ENCODE results near the gene UPB1. TPM values are rescaled to one million over a fixed set of nuclear protein-coding genes. Genes with fewer than 3 reads are reported as not detected.

Gene UPB1
- total RNA-seq, 1 donor from 2014 or later: 0.24 TPM

GRCh38 chr22:24460418-24461089 lies 34.6 kb upstream of the UPB1 start:
- Mint-ChIP-seq H3K9me3 (no peaks in the 10 kb centered on the region), H3K27me3 (no peaks in the 10 kb centered on the region), H3K36me3 (no peaks in the 10 kb centered on the region), H3K4me1 (ENCODE audit: unreplicated experiment) (peaks cover 17% of the 10 kb centered on the region), H3K4me3 (peak overlapping the region; percentile 42), H3K27ac (peak overlapping the region; percentile 81)
- no peak for DNase-seq (ENCODE audit: extremely low spot score, unreplicated experiment)
- TF ChIP-seq CTCF (conservative IDR thresholded peaks at IDR 0.05): peak; percentile 16

GRCh38 chr22:24463071-24463760 lies 31.9 kb upstream of the UPB1 start:
- no peak for TF ChIP-seq CTCF (conservative IDR thresholded peaks at IDR 0.05)
- H3K36me3 Mint-ChIP-seq: no peaks in the 10 kb centered on the region
- peak overlapping the region; percentile 55 for H3K4me3 Mint-ChIP-seq
- no peak for DNase-seq (ENCODE audit: extremely low spot score, unreplicated experiment)
- peaks cover 37% of the 10 kb centered on the region for H3K4me1 Mint-ChIP-seq (ENCODE audit: unreplicated experiment)
- peak overlapping the region; percentile 82 for H3K27ac Mint-ChIP-seq
- H3K27me3 Mint-ChIP-seq: no peaks in the 10 kb centered on the region
- H3K9me3 Mint-ChIP-seq: no peaks in the 10 kb centered on the region

DNA sequence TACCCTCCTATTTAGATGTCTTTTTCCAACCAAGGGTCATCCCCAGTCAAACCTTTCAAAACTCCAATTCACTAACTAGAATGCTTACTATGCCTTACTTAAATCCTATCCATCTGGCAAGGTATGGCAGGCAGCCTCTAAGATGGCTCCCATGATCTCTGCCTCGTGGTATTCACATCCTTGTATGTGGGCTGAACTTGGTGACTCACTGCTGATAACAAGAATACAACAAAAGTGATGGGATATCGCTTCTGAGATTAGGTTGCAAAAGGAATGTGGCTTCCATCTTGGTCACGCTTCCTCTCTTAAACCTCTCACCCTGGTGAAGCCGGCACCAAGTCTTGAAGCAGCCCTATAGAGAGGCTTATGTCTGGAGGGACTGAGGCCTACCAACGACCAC lies 29.6 kb upstream of the UPB1 start:
- Mint-ChIP-seq H3K36me3 (no peaks in the 10 kb centered on the region), H3K4me1 (ENCODE audit: unreplicated experiment) (peaks cover 27% of the 10 kb centered on the region), H3K9me3 (no peaks in the 10 kb centered on the region), H3K27ac (peak overlapping the region; percentile 44), H3K4me3 (peak overlapping the region; percentile 23), H3K27me3 (no peaks in the 10 kb centered on the region)
- no peak for DNase-seq (ENCODE audit: extremely low spot score, unreplicated experiment)
- no peak for TF ChIP-seq CTCF (conservative IDR thresholded peaks at IDR 0.05)

GRCh38 chr22:24465975-24466374 lies 29.2 kb upstream of the UPB1 start:
- H3K9me3 Mint-ChIP-seq: no peaks in the 10 kb centered on the region
- peak overlapping the region; percentile 44 for H3K27ac Mint-ChIP-seq
- peaks cover 23% of the 10 kb centered on the region for H3K4me1 Mint-ChIP-seq (ENCODE audit: unreplicated experiment)
- H3K27me3 Mint-ChIP-seq: no peaks in the 10 kb centered on the region
- no peak overlapping the region for H3K4me3 Mint-ChIP-seq
- DNase-seq (ENCODE audit: extremely low spot score, unreplicated experiment): no peak
- no peaks in the 10 kb centered on the region for H3K36me3 Mint-ChIP-seq
- no peak for TF ChIP-seq CTCF (conservative IDR thresholded peaks at IDR 0.05)

DNA sequence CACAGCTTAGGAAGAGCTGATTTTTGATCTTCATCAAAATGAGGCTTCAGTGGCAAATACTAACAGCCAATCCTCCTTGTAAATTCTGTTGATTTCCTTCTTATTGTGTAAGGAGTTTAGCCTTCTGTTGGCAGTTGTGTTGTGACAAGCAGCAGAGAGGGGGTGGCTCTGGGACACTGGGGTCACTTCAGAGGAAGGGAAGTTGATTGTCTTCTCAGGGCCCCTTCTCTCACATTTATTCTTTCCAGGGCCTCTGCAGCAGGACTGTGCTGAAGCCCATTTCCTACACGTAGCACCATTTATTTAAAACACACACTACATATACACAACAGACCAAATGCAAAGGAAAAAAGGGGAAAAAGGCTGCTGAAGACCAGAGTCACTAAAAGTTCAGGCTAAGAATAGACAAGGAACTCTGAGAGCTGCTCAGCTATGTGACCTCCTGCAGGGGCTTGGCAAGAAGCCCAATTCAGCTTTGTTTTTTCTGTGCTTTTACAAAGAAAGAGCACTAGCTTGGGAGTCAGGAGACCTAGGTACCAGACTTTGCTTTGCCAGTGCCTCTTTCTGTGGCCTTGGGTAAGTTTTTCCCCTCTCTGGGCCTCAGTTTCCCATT lies 28.3 kb upstream of the UPB1 start:
- Mint-ChIP-seq H3K4me1 (ENCODE audit: unreplicated experiment) (peaks cover 22% of the 10 kb centered on the region), H3K9me3 (no peaks in the 10 kb centered on the region), H3K36me3 (no peaks in the 10 kb centered on the region), H3K27me3 (no peaks in the 10 kb centered on the region), H3K27ac (peak overlapping the region; percentile 44), H3K4me3 (peak overlapping the region; percentile 61)
- TF ChIP-seq CTCF (conservative IDR thresholded peaks at IDR 0.05): peak; percentile 15
- DNase-seq (ENCODE audit: extremely low spot score, unreplicated experiment): no peak

All from type B pancreatic cell (in vitro differentiated cells).